ENCODE measurements around the gene LYPD1.

Gene LYPD1

GRCh38 chr2:132627536-132627935, 42.5 kb downstream of the LYPD1 start:
- no peak for ATAC-seq

- ATAC-seq: no peak
Observed at GRCh38 chr2:132623096-132623839, 46.7 kb downstream of the LYPD1 start.

GRCh38 chr2:132621131-132621875, 48.7 kb downstream of the LYPD1 start:
- no peak for ATAC-seq

- ATAC-seq: no peak
Observed at GRCh38 chr2:132620115-132620514, 49.9 kb downstream of the LYPD1 start.

GRCh38 chr2:132618734-132619133, 51.3 kb downstream of the LYPD1 start:
- no peak for ATAC-seq

GRCh38 chr2:132617989-132618388, 52.0 kb downstream of the LYPD1 start:
- no peak for ATAC-seq

- no peak for ATAC-seq
Observed at GRCh38 chr2:132615329-132616085, 54.5 kb downstream of the LYPD1 start.

- ATAC-seq: no peak
Observed at GRCh38 chr2:132611719-132612118, 58.3 kb downstream of the LYPD1 start.

- no peak for ATAC-seq
Observed at GRCh38 chr2:132609101-132609890, 60.7 kb downstream of the LYPD1 start.

- ATAC-seq: no peak
Observed at GRCh38 chr2:132608311-132608710, 61.7 kb downstream of the LYPD1 start.

GRCh38 chr2:132607426-132608090, 62.4 kb downstream of the LYPD1 start:
- ATAC-seq: no peak

- ATAC-seq: no peak
Observed at GRCh38 chr2:132606649-132607048, 63.4 kb downstream of the LYPD1 start.

GRCh38 chr2:132605236-132606180, 64.5 kb downstream of the LYPD1 start:
- no peak for ATAC-seq

- no peak for ATAC-seq
Observed at GRCh38 chr2:132604561-132604960, 65.4 kb downstream of the LYPD1 start.

- ATAC-seq: no peak
Observed at GRCh38 chr2:132599556-132599955, 70.4 kb downstream of the LYPD1 start.

GRCh38 chr2:132598536-132598935, 71.5 kb downstream of the LYPD1 start:
- no peak for ATAC-seq

- ATAC-seq: no peak
Observed at GRCh38 chr2:132597831-132598230, 72.2 kb downstream of the LYPD1 start.

- no peak for ATAC-seq
Observed at GRCh38 chr2:132597166-132597565, 72.8 kb downstream of the LYPD1 start.

- ATAC-seq: no peak
Observed at GRCh38 chr2:132595693-132596092, 74.3 kb downstream of the LYPD1 start.

GRCh38 chr2:132595186-132595585, 74.8 kb downstream of the LYPD1 start:
- ATAC-seq: no peak

Data from activated CD4-positive, CD25-positive, alpha-beta regulatory T cell treated with anti-CD3 and anti-CD28 coated beads, Interleukin-2, amount 50 U/mL, for 24 hours (primary cell).